Stimulated activated CD4-positive, alpha-beta T cell treated with anti-CD3 and anti-CD28 coated beads, TNF-alpha, amount 100 ng/mL, for 24 hours (primary cell): ENCODE data around the gene FOXN1.

Experiments
- DNase-seq, 3 experiments: peaks; one replicate each; pipeline ENCODE4 v3.0.0-alpha.2; 2020; ENCODE audit warnings: low read depth in 3 of 3

Gene FOXN1

DNA sequence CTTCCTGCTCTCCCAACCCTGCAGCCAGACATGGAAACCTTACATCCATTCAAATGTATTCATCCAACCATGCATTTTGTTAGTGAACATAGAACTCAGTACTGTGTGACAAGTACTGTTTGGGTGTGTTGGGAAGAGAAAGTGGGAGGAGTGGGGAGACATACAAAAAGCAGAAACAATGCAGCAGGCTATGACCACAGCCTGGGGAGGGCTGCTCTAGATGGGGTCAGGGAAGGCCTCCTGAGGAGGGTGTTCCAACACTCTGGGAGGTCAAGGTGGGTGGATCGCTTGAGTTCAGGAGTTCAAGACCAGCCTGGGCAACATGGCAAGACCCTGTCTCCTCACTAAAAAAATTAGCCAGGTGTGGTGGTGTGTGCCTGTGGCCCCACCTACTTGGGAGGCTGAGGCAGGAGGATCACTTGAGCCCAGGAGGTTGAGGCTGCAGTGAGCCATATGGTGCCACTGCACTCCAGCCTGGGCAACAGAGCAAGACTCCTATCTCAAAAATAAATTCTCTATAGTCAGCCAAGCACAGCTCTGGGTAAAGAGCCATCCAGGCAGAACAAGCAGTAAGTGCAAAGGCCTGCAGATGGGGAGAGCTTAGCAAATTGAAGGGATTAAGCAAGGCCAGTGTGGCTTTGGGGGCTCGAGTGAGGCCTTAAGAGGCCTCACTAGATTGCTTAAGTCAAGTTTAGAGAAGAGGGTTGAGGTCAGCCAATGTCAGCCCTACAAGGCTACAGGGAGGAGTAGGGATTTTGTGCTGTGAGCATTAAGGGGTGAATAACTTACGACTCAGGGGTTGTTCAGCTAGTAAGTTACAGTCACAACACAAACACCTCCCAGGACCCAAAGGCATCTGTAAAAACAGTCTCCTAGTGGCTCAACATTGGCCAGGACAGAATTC is 27.2 kb upstream of the FOXN1 start:
- no peak for DNase-seq

GRCh38 chr17:28480278-28480677 is 25.9 kb upstream of the FOXN1 start:
- DNase-seq, result no peak

GRCh38 chr17:28480799-28481571 is 25.2 kb upstream of the FOXN1 start:
- DNase-seq, result no peak

DNA sequence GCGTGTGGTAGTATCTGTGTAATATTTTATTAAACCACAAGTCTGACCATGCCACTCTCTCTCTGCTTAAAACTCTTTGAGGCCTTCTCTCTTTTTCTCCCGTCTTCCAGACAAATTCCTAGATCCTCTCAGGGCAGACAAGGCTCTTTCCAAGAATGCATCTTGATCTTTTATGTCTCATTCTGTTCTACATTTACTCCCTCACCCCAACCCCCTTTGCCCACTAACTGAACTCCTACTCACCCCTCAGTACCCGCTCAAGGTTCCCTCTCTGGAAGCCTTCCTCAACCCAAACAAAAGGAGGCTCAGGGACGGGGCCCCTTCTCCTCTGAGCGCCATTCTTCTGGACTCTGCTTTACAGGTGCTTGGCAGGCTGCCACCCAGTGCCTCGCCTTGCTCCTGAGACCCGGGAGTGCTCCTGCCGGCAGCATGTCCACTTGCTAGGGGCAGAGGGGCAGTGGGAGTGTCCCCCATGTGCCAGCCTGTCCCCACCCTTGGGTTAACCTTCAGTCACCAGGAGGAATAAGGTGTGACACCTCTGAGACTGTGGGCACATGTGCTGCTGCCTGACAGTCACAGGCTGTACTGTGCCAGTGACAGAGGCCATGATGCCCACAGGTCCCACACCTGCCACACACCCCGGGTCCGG is 23.5 kb upstream of the FOXN1 start:
- DNase-seq, result no peak

- DNase-seq, result no peak
Measured at GRCh38 chr17:28484296-28484695, 21.9 kb upstream of the FOXN1 start.

- DNase-seq, result no peak
Measured at GRCh38 chr17:28485049-28485448, 21.1 kb upstream of the FOXN1 start.

- DNase-seq, result no peak
Measured at GRCh38 chr17:28487881-28488532, 18.1 kb upstream of the FOXN1 start.

GRCh38 chr17:28488533-28489276 is 17.4 kb upstream of the FOXN1 start:
- DNase-seq, result no peak

DNA sequence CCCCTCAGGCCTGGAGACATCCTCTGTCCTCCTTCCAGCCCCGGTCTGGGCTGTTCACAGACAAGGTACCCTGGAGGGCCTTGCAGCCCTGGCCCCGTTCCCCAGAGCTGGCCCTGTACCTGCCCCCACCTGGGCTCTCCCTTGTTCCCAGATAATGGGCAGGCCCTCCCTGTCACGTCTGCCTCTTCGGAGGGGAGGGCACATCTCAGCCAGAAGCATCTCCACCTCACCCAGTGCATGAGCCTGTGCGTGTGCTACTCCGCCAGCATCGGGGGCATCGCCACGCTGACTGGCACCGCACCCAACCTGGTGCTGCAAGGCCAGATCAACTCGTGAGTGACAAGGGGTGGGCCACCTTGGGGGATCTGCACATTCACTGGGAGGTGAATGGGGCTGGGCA is 14.9 kb upstream of the FOXN1 start:
- DNase-seq, result no peak

- no peak for DNase-seq
Measured at GRCh38 chr17:28491860-28492259, 14.3 kb upstream of the FOXN1 start.

DNA sequence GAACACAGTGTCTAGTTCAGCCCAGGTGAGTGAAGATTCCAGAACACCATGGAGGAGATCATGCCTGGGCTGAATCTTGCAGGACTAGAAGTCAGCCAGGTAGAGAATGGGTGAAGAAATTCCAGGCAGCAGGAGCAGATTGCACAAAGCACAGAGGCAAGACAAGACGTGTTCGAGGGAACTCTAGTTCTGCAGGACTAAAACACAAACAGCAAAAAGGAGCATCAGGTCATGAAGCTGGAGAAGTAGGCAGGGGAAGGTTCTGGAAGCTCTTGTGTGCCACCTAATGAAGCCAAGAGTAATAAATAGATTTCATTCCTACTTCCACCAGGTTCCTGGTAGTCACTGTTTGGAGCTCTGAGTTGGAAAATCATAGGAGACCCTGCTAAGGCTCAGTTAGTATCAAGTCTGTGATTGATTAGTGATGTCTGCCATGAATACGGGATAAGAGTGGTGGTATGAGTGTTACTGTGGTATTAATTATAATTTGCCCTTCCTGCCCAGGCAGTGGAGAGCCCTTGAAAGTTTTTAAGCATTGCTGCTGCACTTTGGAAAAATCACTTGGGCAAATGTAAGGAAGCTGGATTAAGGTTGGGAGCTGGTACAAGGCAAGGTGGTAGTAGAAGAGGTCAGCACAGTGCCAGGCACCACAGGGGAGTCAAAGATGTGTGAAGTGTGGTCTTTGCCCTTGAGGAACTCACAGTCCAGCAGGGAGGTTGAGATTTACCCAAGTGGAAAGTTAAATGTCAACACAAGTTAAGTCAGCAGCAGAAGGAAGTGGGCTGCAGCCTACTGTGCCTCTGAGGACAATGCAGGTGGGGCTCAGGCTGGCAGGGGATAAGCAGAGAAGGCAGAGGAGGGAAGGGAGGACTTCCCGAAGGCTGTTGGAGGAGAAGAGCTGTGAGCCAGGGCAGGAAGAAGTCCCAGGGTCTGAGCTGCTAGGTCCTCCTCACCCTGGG is 13.5 kb upstream of the FOXN1 start:
- no peak for DNase-seq

GRCh38 chr17:28493460-28493859 is 12.7 kb upstream of the FOXN1 start:
- DNase-seq, result no peak

- DNase-seq, result peak; percentile 65 to 81 (median 68)
Measured at GRCh38 chr17:28494445-28495188, 11.5 kb upstream of the FOXN1 start.

- no peak for DNase-seq
Measured at GRCh38 chr17:28495635-28496034, 10.5 kb upstream of the FOXN1 start.

DNA sequence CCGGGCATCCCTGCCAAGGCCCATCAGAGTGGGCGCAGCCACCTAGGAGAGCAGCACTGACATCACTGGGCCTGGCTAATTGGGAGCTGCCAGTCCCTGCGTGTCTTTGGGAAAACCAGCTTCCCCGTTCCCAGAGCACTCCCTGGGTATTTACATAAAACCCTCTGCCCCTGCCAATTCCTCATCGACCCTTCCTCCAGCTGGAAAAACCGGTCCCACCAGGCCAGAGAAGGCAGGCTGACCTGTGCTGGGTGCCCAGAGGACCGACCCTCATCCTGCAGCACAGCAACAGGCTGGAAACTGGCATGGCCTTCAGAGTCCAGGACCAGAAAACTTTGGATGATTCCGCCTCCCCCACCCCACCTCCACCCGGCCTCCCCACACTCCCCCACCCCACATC is 8.2 kb upstream of the FOXN1 start:
- DNase-seq, result no peak

- no peak for DNase-seq
Measured at GRCh38 chr17:28498652-28499363, 7.3 kb upstream of the FOXN1 start.

DNA sequence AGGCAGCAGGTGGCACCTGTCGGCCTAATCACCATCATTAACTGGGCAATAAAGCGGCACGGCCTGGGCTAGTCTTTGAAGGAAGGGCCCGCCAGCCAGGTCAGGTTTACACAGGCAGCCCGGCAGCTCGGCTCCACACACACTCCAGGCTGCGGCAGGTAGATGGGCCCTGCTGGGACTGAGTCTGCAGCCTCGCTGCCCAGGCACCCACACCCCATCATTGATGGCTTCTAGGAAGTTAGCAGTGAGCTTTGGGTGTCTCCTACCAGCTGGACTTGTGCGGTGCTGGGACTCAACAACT is 6.8 kb upstream of the FOXN1 start:
- DNase-seq, result no peak

- no peak for DNase-seq
Measured at GRCh38 chr17:28499684-28500357, 6.3 kb upstream of the FOXN1 start.
